Hepatocyte (in vitro differentiated cells): ENCODE measurements around the gene SLC16A14.

Experiments used
- EZH2 ChIP-seq: fragments of 200-600 bp; sonication (generic); IDR thresholded peaks from 2 replicates; pipeline ENCODE4 v1.6.1; 2016; ENCODE audit warnings: antibody characterized with exemption, mild to moderate bottlenecking, borderline replicate concordance
- EZH2phosphoT487 ChIP-seq: fragments of 200-600 bp; sonication (generic); IDR thresholded peaks from one replicate; pipeline ENCODE4 v1.6.1; 2018; ENCODE audit warnings: antibody characterized with exemption, mild to moderate bottlenecking, low read depth, moderate library complexity; ENCODE audit not compliant: unreplicated experiment, severe bottlenecking
- TF ChIP-seq, protein P1 (sequence below): fragments of 200-600 bp; sonication (generic); IDR thresholded peaks from 2 replicates; pipeline ENCODE4 v1.5.1; 2016; ENCODE audit warnings: antibody characterized with exemption, mild to moderate bottlenecking; ENCODE audit not compliant: poor library complexity

DNA sequence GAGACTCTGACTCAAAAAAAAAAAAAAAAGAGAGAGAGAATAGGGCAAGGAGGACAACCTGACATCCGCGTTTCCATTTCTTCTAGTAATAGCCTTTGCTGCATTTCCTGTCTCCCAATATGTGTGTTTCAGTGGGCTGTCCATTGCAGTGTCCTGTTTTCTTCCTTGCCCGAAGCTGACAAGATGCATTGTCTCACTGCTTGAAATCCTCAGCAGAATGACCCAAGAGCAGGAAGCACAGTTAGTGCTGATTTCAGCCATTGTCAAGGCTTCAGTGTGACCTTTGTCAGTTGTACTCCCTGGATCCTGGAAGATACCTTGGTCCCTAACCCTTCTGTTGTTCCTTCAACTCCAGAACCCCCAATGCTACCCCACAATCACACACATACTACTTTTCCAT, 71.2 kb downstream of the SLC16A14 start:
- TF ChIP-seq, protein P1, sequence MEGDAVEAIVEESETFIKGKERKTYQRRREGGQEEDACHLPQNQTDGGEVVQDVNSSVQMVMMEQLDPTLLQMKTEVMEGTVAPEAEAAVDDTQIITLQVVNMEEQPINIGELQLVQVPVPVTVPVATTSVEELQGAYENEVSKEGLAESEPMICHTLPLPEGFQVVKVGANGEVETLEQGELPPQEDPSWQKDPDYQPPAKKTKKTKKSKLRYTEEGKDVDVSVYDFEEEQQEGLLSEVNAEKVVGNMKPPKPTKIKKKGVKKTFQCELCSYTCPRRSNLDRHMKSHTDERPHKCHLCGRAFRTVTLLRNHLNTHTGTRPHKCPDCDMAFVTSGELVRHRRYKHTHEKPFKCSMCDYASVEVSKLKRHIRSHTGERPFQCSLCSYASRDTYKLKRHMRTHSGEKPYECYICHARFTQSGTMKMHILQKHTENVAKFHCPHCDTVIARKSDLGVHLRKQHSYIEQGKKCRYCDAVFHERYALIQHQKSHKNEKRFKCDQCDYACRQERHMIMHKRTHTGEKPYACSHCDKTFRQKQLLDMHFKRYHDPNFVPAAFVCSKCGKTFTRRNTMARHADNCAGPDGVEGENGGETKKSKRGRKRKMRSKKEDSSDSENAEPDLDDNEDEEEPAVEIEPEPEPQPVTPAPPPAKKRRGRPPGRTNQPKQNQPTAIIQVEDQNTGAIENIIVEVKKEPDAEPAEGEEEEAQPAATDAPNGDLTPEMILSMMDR: no peak
- TF ChIP-seq EZH2 (no peak), EZH2phosphoT487 (no peak)
